Activated naive CD8-positive, alpha-beta T cell (primary cell): ENCODE results near the gene MPZL1.
"Not testable (repeated sequence)": the region's sequence is repeated elsewhere in the genome, so short reads cannot be mapped to it uniquely, and the experiment has no call there.

Experiments used
- H3K27ac Mint-ChIP-seq: one replicate; pipeline ENCODE4 v1.8.0; 2021; ENCODE audit warnings: mixed read lengths
- H3K27me3 Mint-ChIP-seq: one replicate; pipeline ENCODE4 v1.8.0; 2021; ENCODE audit warnings: mixed read lengths
- H3K36me3 Mint-ChIP-seq: one replicate; pipeline ENCODE4 v1.8.0; 2021; ENCODE audit warnings: mixed read lengths
- H3K4me1 Mint-ChIP-seq: one replicate; pipeline ENCODE4 v1.8.0; 2021; ENCODE audit warnings: low read depth, mixed read lengths
- H3K4me3 Mint-ChIP-seq: one replicate; pipeline ENCODE4 v1.8.0; 2021; ENCODE audit warnings: mild to moderate bottlenecking, mixed read lengths
- H3K9me3 Mint-ChIP-seq: one replicate; pipeline ENCODE4 v1.8.0; 2021; ENCODE audit warnings: low read depth, mixed read lengths

The MPZL1 gene

GRCh38 chr1:167720965-167721616 is 691 bp upstream of the MPZL1 start:
- Mint-ChIP-seq H3K27me3 (no peaks in the 10 kb centered on the region), H3K27ac (peak overlapping the region; percentile 28), H3K9me3 (no peaks in the 10 kb centered on the region), H3K36me3 (no peaks in the 10 kb centered on the region), H3K4me3 (peak overlapping the region; percentile 95), H3K4me1 (peaks cover 49% of the 10 kb centered on the region)

GRCh38 chr1:167722152-167722869 is 529 bp downstream of the MPZL1 start:
- Mint-ChIP-seq H3K4me1 (peaks cover 47% of the 10 kb centered on the region), H3K27me3 (no peaks in the 10 kb centered on the region), H3K4me3 (peak overlapping the region; percentile 95), H3K36me3 (no peaks in the 10 kb centered on the region), H3K27ac (peak overlapping the region; percentile 58), H3K9me3 (no peaks in the 10 kb centered on the region)

GRCh38 chr1:167722870-167723251 is 1.1 kb downstream of the MPZL1 start:
- H3K9me3 Mint-ChIP-seq = no peaks in the 10 kb centered on the region
- no peaks in the 10 kb centered on the region for H3K27me3 Mint-ChIP-seq
- peak overlapping the region; percentile 95 for H3K4me3 Mint-ChIP-seq
- H3K36me3 Mint-ChIP-seq = peaks cover 3% of the 10 kb centered on the region
- H3K4me1 Mint-ChIP-seq = peaks cover 47% of the 10 kb centered on the region
- peak overlapping the region; percentile 58 for H3K27ac Mint-ChIP-seq

- peaks cover 46% of the 10 kb centered on the region for H3K4me1 Mint-ChIP-seq
- H3K9me3 Mint-ChIP-seq = no peaks in the 10 kb centered on the region
- peak overlapping the region; percentile 95 for H3K4me3 Mint-ChIP-seq
- no peaks in the 10 kb centered on the region for H3K27me3 Mint-ChIP-seq
- peaks cover 3% of the 10 kb centered on the region for H3K36me3 Mint-ChIP-seq
- H3K27ac Mint-ChIP-seq = no peak overlapping the region
Measured at GRCh38 chr1:167723707-167724323, 2.0 kb downstream of the MPZL1 start.

DNA sequence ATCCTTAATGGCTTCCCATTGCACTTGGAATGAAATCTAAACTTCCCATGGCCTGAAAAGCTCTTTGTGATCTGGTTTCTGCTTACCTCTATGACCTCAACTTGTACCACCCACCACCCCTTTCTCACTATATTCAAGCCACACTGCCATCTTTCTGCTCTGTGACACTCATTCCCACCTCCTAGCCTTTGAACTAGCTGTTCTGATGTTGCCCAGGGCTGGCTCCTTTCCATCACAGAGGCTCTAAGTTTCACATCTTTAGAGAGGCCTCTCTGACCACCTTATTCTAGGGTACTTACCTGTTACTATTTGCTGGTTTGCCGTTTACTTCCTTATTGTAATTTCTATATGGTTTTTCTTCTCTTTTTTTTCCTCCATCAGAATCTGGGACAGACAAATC is 4.2 kb downstream of the MPZL1 start:
- no peaks in the 10 kb centered on the region for H3K27me3 Mint-ChIP-seq
- H3K27ac Mint-ChIP-seq = no peak overlapping the region
- H3K36me3 Mint-ChIP-seq = peaks cover 5% of the 10 kb centered on the region
- no peaks in the 10 kb centered on the region for H3K9me3 Mint-ChIP-seq
- H3K4me3 Mint-ChIP-seq = no peak overlapping the region
- peaks cover 27% of the 10 kb centered on the region for H3K4me1 Mint-ChIP-seq

- Mint-ChIP-seq H3K27ac (no peak overlapping the region), H3K9me3 (no peaks in the 10 kb centered on the region), H3K4me1 (peaks cover 8% of the 10 kb centered on the region), H3K36me3 (peaks cover 5% of the 10 kb centered on the region), H3K4me3 (no peak overlapping the region), H3K27me3 (no peaks in the 10 kb centered on the region)
Measured at GRCh38 chr1:167728818-167729410, 7.1 kb downstream of the MPZL1 start.

GRCh38 chr1:167734227-167734626 is 12.4 kb downstream of the MPZL1 start:
- Mint-ChIP-seq H3K4me1 (no peaks in the 10 kb centered on the region), H3K27me3 (no peaks in the 10 kb centered on the region), H3K36me3 (peaks cover 2% of the 10 kb centered on the region)

DNA sequence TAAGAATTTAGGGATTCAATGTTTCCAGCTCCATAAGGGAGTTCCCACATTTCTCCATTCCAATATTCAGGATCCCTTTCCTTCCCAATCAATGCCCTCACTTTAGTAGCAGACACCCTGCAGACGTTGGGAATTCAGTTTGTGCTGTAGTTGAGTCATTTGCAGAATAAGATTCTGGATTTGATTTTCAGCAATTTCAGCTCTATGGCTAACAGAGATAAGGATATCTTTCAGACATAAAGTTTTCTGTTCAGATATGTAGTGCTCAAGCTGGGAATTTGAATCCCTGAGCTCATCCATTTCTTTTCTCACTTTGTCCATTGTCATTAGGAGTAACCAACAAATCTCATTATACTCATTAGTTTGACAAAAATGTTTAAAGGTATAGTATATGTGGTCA is 13.1 kb downstream of the MPZL1 start:
- no peak overlapping the region for H3K27ac Mint-ChIP-seq

More at GRCh38 chr1:167734227-167734626, 12.4 kb downstream of the MPZL1 start:
- no peak overlapping the region for H3K27ac Mint-ChIP-seq
- no peaks in the 10 kb centered on the region for H3K9me3 Mint-ChIP-seq
- H3K4me3 Mint-ChIP-seq = no peak overlapping the region

DNA sequence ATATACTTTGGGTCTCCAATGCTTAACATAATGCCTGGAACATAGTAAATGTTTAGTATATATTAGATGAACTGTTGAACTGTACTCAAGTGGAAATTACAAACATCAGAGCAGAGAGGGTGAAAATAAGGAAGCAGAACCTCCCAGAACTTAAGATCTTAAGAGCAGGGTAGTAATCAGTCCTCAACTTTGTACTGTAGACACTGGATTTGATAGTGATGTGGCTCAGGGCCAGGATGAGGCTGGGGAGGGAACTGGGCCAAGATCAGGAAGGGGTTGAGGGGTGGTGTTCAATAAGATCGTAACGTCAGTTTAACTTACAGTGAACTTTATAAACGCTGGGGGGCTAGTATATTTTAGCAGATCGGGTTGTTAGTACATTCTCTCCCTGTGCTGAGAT is 15.4 kb downstream of the MPZL1 start:
- Mint-ChIP-seq H3K27ac (no peak overlapping the region), H3K36me3 (no peaks in the 10 kb centered on the region), H3K9me3 (no peaks in the 10 kb centered on the region), H3K4me3 (no peak overlapping the region), H3K27me3 (no peaks in the 10 kb centered on the region), H3K4me1 (no peaks in the 10 kb centered on the region)

More for the DNA sequence above, 13.1 kb downstream of the MPZL1 start:
- peaks cover 2% of the 10 kb centered on the region for H3K36me3 Mint-ChIP-seq
- H3K4me1 Mint-ChIP-seq = no peaks in the 10 kb centered on the region
- H3K27me3 Mint-ChIP-seq = no peaks in the 10 kb centered on the region
- H3K9me3 Mint-ChIP-seq = no peaks in the 10 kb centered on the region
- no peak overlapping the region for H3K4me3 Mint-ChIP-seq

- no peak overlapping the region for H3K4me3 Mint-ChIP-seq
- no peaks in the 10 kb centered on the region for H3K27me3 Mint-ChIP-seq
Measured at GRCh38 chr1:167738158-167738557, 16.4 kb downstream of the MPZL1 start.

GRCh38 chr1:167739752-167740151 is 18.0 kb downstream of the MPZL1 start:
- no peak overlapping the region for H3K4me3 Mint-ChIP-seq
- H3K4me1 Mint-ChIP-seq = no peaks in the 10 kb centered on the region
- no peaks in the 10 kb centered on the region for H3K27me3 Mint-ChIP-seq
- H3K36me3 Mint-ChIP-seq = no peaks in the 10 kb centered on the region
- no peak overlapping the region for H3K27ac Mint-ChIP-seq
- H3K9me3 Mint-ChIP-seq = no peaks in the 10 kb centered on the region

More at GRCh38 chr1:167738158-167738557, 16.4 kb downstream of the MPZL1 start:
- Mint-ChIP-seq H3K4me1 (no peaks in the 10 kb centered on the region), H3K36me3 (no peaks in the 10 kb centered on the region), H3K9me3 (no peaks in the 10 kb centered on the region), H3K27ac (no peak overlapping the region)

DNA sequence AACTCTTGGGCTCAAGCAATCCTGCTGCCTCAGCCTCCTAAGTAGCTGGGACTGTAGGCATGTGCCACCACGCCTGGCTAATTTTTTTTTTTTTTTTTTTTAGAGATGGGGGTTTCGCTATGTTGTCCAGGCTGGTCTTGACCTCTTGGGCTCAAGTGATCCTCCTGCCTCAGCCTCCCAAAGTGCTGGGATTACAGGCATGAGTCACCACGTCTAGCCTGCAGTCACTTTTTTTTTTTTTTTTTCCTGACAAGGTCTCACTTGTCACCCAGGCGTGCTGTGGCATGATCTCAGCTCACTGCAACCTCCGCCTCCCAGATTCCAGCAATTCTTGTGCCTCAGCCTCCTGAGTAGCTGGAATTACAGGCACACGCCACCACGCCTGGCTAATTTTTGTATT is 19.3 kb downstream of the MPZL1 start:
- not testable (repeated sequence) for H3K9me3 Mint-ChIP-seq, H3K27me3 Mint-ChIP-seq, H3K4me1 Mint-ChIP-seq, H3K27ac Mint-ChIP-seq, H3K4me3 Mint-ChIP-seq, H3K36me3 Mint-ChIP-seq

DNA sequence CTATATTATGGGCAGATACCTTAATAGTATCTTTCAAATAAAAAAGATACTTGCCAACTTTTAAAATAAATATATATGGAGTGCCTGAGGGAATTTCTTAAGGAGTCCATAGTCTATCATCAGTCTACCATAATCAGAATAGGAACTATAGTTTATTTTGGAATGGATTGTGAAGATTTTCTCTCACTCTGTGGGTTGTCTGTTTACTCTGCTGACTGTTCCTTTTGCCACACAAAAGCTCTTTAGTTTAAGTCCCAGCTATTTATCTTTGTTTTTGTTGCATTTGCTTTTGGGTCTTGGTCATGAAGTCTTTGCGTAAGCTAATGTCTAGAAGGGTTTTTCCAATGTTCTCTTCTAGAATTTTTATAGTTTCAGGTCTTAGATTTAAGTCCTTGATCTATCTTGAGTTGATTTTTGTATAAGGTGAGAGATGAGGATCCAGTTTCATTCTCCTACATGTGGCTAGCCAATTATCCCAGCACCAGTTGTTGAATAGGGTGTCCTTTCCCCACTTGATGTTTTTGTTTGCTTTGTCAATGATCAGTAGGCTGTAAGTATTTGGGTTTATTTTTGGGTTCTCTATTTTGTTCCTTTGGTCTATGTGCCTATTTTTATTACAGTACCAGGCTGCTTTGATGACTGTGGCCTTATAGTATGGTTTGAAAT is 20.7 kb downstream of the MPZL1 start:
- H3K4me3 Mint-ChIP-seq, H3K27me3 Mint-ChIP-seq, H3K9me3 Mint-ChIP-seq, H3K36me3 Mint-ChIP-seq, H3K4me1 Mint-ChIP-seq, H3K27ac Mint-ChIP-seq: not testable (repeated sequence)

- Mint-ChIP-seq H3K27ac (no peak overlapping the region), H3K27me3 (no peaks in the 10 kb centered on the region), H3K4me1 (no peaks in the 10 kb centered on the region), H3K4me3 (no peak overlapping the region), H3K36me3 (no peaks in the 10 kb centered on the region), H3K9me3 (no peaks in the 10 kb centered on the region)
Measured at GRCh38 chr1:167744901-167745300, 23.1 kb downstream of the MPZL1 start.
